BE2C (cell line): Measurements from ENCODE around the gene FAH. TPM values are rescaled to one million over a fixed set of nuclear protein-coding genes. Genes with fewer than 3 reads are reported as not detected.

ENCODE experiments used
- DNase-seq: peaks from one replicate; pipeline ENCODE4 v3.0.0-alpha.2; 2020
- H3K27me3 ChIP-seq: fragments of 250-450 bp; sonication (Bioruptor Pico); 2 replicates; pipeline ENCODE4 v1.5.1; 2020; ENCODE audit warnings: mild to moderate bottlenecking
- H3K36me3 ChIP-seq: fragments of 250-450 bp; sonication (Bioruptor Pico); 2 replicates; pipeline ENCODE4 v1.5.1; 2020; ENCODE audit warnings: mild to moderate bottlenecking
- H3K4me1 ChIP-seq: fragments of 250-450 bp; sonication (Bioruptor Pico); 2 replicates; pipeline ENCODE4 v1.5.1; 2020
- H3K4me3 ChIP-seq: 2 replicates; pipeline ENCODE4 v1.5.1; 2011; ENCODE audit warnings: low read depth, low read length
- H3K9me3 ChIP-seq: fragments of 250-450 bp; sonication (Bioruptor Pico); 2 replicates; pipeline ENCODE4 v1.5.1; 2020
- CTCF ChIP-seq: IDR thresholded peaks from 2 replicates; pipeline ENCODE4 v1.5.1; 2012; ENCODE audit warnings: mild to moderate bottlenecking, low read depth, low read length
- polyA plus RNA-seq: library from polyadenylated mRNA; unstranded; fragments of >200 nt; gene quantifications from one replicate; pipeline ENCODE4 v1.2.1, GENCODE V29; 2012; ENCODE audit warnings: low read depth, missing spikeins; ENCODE audit not compliant: insufficient read length, insufficient read depth

FAH gene
- polyA plus RNA-seq = 7.1 TPM

DNA sequence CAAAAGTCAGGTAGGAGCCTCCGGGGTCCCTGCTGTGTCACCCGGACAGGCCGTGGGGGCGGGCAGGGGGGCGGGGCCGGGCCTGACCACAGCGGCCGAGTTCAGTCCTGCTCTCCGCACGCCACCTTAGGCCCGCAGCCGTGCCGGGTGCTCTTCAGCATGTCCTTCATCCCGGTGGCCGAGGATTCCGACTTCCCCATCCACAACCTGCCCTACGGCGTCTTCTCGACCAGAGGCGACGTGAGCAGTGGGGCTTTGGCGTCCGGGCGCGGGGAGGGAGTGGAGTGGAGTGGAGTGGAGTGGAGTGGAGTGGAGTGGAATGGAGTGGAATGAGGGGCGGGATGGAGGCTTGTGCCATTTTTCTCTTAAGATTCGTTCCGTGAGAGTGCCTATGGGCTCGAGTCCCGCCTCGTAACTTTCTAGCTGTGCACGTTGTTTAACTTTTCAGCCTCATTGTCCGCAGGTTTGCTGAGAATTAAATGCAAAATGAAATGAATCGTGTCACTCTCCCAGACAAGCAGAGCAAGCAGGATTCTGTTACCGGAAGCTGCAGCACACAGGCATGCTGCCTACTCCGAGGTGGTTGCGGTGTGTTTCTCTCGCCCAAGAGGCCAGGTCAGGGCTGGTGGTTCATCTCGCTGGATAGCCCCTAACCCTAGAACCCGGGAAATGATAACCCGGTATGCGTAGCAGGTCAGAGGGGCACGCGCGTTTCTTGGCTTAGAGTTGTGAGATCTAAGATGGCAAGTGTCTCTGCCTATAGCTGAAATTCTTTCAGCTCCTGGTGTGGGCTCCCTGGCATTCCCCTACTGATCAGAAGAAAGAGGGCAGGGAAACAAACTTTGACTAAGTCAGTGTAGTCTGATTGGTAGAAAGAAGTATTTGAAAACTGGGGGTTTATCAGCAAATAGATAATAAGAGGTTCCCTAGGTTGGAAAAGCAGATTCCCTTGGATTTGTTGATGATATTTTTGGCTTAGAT, at the start of gene FAH:
Gene FAH, plus strand, starts transcription at position 104 of the 981 bp plus-strand sequence. Its CDS starts 56 bp downstream, at position 160.
- Histone ChIP-seq H3K4me3 (peak within 1 kb of the TSS; percentile 67), H3K4me1 (peaks cover 5% of the 10 kb centered on the region), H3K36me3 (no peaks in the 10 kb centered on the region), H3K9me3 (no peaks in the 10 kb centered on the region), H3K27me3 (no peaks in the 10 kb centered on the region)
- no peak for DNase-seq
- TF ChIP-seq CTCF = no peak

DNA sequence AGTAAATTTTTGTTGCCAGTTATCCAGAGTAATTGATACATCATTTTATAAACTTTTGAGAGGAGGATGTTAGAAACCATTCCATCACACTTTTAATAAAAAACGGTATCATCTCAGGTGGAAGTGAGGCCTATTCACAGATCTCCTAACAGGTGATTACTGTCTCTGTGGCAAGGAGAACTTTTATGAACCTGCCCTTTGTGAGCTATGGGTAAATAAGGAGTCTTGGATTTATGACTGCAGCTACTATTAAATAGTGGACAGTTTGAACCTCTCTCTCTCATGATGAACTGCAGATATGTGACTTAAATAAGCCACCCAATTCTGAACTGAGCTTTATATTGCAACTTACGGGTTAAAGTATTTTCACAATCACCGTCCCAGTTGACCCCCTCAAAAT, 47.6 kb upstream of the FAH start:
- no peaks in the 10 kb centered on the region for H3K4me1 ChIP-seq
- H3K27me3 ChIP-seq = no peaks in the 10 kb centered on the region
- no peaks in the 10 kb centered on the region for H3K36me3 ChIP-seq
- H3K4me3 ChIP-seq = no peak overlapping the region
- DNase-seq = no peak
- no peaks in the 10 kb centered on the region for H3K9me3 ChIP-seq
- no peak for TF ChIP-seq CTCF

GRCh38 chr15:80105595-80105994, 47.2 kb upstream of the FAH start:
- TF ChIP-seq CTCF = no peak
- no peaks in the 10 kb centered on the region for H3K9me3 ChIP-seq

DNA sequence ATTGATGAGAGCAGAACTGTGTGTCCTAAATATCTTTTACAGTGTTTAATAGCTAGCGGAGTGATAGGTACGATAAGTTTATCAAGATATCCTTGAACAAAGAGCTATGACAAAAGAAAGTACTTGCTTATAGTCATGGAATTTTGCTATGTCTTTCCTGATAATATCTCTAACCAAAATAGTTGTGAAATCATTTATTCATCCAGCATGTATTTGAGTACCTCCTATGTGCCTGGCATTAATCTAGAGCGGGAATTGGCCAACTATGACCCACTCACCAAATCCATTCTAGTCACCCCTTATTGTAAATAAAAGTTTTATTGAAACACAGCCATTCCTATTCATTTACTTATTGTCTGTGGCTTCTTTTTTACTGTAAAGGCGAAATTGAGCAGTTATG, 46.7 kb upstream of the FAH start:
- no peaks in the 10 kb centered on the region for H3K4me1 ChIP-seq
- H3K4me3 ChIP-seq = no peak overlapping the region
- H3K9me3 ChIP-seq = no peaks in the 10 kb centered on the region
- DNase-seq = no peak
- no peaks in the 10 kb centered on the region for H3K27me3 ChIP-seq
- no peaks in the 10 kb centered on the region for H3K36me3 ChIP-seq
- TF ChIP-seq CTCF = no peak

More at GRCh38 chr15:80105595-80105994, 47.2 kb upstream of the FAH start:
- H3K27me3 ChIP-seq = no peaks in the 10 kb centered on the region
- no peak overlapping the region for H3K4me3 ChIP-seq
- H3K4me1 ChIP-seq = no peaks in the 10 kb centered on the region
- H3K36me3 ChIP-seq = no peaks in the 10 kb centered on the region
- DNase-seq = no peak

- H3K4me3 ChIP-seq = no peak overlapping the region
- no peak for TF ChIP-seq CTCF
These were observed 45.6 kb upstream of the FAH start for GRCh38 chr15:80107204-80107603.

GRCh38 chr15:80107774-80108173, 45.0 kb upstream of the FAH start:
- no peaks in the 10 kb centered on the region for H3K27me3 ChIP-seq
- no peak overlapping the region for H3K4me3 ChIP-seq
- no peaks in the 10 kb centered on the region for H3K9me3 ChIP-seq
- TF ChIP-seq CTCF = no peak
- no peak for DNase-seq
- no peaks in the 10 kb centered on the region for H3K4me1 ChIP-seq
- H3K36me3 ChIP-seq = no peaks in the 10 kb centered on the region

More at GRCh38 chr15:80107204-80107603, 45.6 kb upstream of the FAH start:
- DNase-seq = no peak
- Histone ChIP-seq H3K27me3 (no peaks in the 10 kb centered on the region), H3K36me3 (no peaks in the 10 kb centered on the region), H3K4me1 (no peaks in the 10 kb centered on the region), H3K9me3 (no peaks in the 10 kb centered on the region)
